Kidney epithelial cell (primary cell): Measurements from ENCODE around the gene TRIM22. TPM values are rescaled to one million over a fixed set of nuclear protein-coding genes. Genes with fewer than 3 reads are reported as not detected.

ENCODE experiments used
- DNase-seq: peaks from one replicate; pipeline ENCODE4 v3.0.0-alpha.2; 2010; ENCODE audit warnings: low read depth
- H3K27me3 ChIP-seq: 2 replicates; pipeline ENCODE4 v1.6.0; 2011; ENCODE audit warnings: low read length; ENCODE audit not compliant: control insufficient read depth, insufficient read depth
- H3K36me3 ChIP-seq: 2 replicates; pipeline ENCODE4 v1.5.1; 2011; ENCODE audit warnings: low read length; ENCODE audit not compliant: control insufficient read depth, insufficient read depth
- H3K4me3 ChIP-seq: 2 replicates; pipeline ENCODE4 v1.5.1; 2011; ENCODE audit warnings: low read depth, mild to moderate bottlenecking, control low read depth, low read length
- total RNA-seq: library from RNA; depleted of rRNA; stranded (reverse); fragments of >200 nt; gene quantifications from 2 replicates; pipeline ENCODE4 v1.2.3, GENCODE V29; 2015
- TF ChIP-seq, protein P1 (sequence below): IDR thresholded peaks from 2 replicates; pipeline ENCODE4 v1.5.1; 2011; ENCODE audit warnings: mild to moderate bottlenecking, moderate library complexity, low read length, control low read depth, inconsistent platforms; ENCODE audit not compliant: insufficient read depth, poor library complexity, severe bottlenecking

TRIM22 gene
- total RNA-seq, 1 donor from 2014 or later, result 23.4 TPM

DNA sequence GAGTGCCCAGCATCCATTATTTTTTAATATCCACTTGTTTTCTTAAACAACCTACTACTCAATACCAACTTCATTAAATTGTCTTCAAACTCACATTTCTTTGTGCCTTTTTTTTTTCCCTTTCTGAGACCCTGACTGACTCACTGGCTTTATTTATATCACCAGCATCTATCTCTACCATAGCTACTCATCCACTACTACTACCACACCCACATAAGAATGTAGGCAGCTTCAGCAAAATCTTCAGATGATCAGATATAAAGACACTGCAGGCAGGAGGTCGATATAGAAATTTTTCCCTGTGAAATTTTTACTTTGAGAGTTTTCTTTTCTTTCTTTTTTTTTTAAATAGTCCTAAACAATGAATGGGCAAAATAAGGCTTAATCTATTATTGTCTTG is 48.8 kb downstream of the TRIM22 start:
- Histone ChIP-seq H3K27me3 (no peaks in the 10 kb centered on the region), H3K36me3 (no peaks in the 10 kb centered on the region), H3K4me3 (no peak overlapping the region)
- DNase-seq, result no peak
- TF ChIP-seq, protein P1, sequence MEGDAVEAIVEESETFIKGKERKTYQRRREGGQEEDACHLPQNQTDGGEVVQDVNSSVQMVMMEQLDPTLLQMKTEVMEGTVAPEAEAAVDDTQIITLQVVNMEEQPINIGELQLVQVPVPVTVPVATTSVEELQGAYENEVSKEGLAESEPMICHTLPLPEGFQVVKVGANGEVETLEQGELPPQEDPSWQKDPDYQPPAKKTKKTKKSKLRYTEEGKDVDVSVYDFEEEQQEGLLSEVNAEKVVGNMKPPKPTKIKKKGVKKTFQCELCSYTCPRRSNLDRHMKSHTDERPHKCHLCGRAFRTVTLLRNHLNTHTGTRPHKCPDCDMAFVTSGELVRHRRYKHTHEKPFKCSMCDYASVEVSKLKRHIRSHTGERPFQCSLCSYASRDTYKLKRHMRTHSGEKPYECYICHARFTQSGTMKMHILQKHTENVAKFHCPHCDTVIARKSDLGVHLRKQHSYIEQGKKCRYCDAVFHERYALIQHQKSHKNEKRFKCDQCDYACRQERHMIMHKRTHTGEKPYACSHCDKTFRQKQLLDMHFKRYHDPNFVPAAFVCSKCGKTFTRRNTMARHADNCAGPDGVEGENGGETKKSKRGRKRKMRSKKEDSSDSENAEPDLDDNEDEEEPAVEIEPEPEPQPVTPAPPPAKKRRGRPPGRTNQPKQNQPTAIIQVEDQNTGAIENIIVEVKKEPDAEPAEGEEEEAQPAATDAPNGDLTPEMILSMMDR, result no peak

DNA sequence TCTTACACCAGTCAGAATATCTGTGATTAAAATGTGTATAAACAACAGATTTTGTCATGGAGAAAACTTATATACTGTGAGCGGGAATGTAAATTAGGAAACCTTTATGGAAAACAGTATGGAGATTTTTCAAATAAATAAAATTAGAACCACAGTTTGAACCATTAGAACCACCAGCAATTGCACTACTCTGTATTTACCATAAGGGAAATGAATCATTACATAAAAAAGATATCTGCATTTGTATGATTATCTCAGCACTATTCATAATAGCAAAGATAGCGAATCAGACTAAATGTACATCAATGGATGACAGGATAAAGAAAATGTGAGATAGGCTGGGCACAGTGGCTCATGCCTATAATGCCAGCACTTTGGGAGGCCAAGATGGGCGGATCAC is 57.0 kb downstream of the TRIM22 start:
- no peaks in the 10 kb centered on the region for H3K27me3 ChIP-seq
- no peak overlapping the region for H3K4me3 ChIP-seq
- DNase-seq, result no peak
- TF ChIP-seq, protein P1, result no peak
- H3K36me3 ChIP-seq, result no peaks in the 10 kb centered on the region

DNA sequence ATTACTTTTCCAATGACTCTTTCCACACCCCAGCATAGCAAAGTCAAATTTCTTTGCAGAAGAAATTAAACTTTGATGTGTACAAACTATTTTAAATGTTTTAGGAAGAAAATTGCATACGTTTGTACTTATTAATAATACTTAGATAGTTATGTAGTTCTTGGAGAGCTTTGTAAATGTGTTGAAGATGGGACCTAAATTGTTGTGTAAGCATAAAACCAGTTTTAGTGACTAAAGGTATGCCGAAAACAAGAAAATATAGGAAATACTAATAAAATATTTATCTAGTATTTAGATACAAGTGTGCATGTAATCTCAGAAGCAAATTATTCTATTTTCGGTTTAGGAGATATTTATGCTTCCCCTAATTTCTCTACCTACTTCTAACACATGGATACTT is 60.2 kb downstream of the TRIM22 start:
- DNase-seq, result no peak

DNA sequence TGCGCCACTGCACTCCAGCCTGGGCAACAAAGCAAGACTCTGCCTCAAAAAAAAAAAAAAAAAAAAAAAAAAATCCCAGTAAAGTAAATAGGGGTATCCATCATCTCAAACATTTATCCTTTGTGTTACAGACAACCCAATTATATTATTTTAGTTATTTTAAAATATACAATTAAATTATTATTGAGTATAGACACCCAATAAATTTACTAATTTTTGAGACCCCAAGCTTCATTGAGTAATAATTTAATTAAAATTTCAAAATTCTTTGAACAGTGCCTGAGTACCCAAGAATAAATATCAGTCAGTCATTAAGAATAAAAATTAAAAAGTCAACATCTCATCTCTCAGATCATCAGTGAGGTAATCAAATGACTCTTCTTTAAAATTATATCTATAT is 64.4 kb downstream of the TRIM22 start, which contains the start of gene OR52N4:
Gene OR52N4, plus strand, starts transcription at position 301 of the 400 bp plus-strand sequence. CDS start 498 bp downstream, outside the sequence.
- no peak within 1 kb of the TSS for H3K4me3 ChIP-seq
- no peaks in the 10 kb centered on the region for H3K36me3 ChIP-seq
- DNase-seq, result no peak
- TF ChIP-seq, protein P1, result no peak
- no peaks in the 10 kb centered on the region for H3K27me3 ChIP-seq

More for the DNA sequence above, 60.2 kb downstream of the TRIM22 start:
- TF ChIP-seq, protein P1, result no peak
- Histone ChIP-seq H3K27me3 (no peaks in the 10 kb centered on the region), H3K36me3 (no peaks in the 10 kb centered on the region), H3K4me3 (no peak overlapping the region)

Other genes starting within 250 kb of the TRIM22 start
- not detected in 2 replicates for gene OR51I1, start 248.3 kb upstream of the TRIM22 start, total RNA-seq
- not detected in 2 replicates for gene OR51I2, start 240.5 kb upstream of the TRIM22 start, total RNA-seq
- gene OR52D1, start 201.1 kb upstream of the TRIM22 start, total RNA-seq, result not detected in 2 replicates
- not detected in 2 replicates for gene UBQLN3, start 179.8 kb upstream of the TRIM22 start, total RNA-seq
- gene UBQLNL, start 173.1 kb upstream of the TRIM22 start, total RNA-seq, result 0.21 TPM in 1 of 2 replicates, not detected in the other
- 0.75 TPM in 1 of 2 replicates, not detected in the other for gene OR52H1, start 141.2 kb upstream of the TRIM22 start, total RNA-seq
- not detected in 2 replicates for gene OR52B6, start 108.9 kb upstream of the TRIM22 start, total RNA-seq
- 3.4 and 4.9 TPM in 2 replicates for gene TRIM6, start 93.2 kb upstream of the TRIM22 start, total RNA-seq
- 4.5 and 4.9 TPM in 2 replicates for gene TRIM34, start 64.8 kb upstream of the TRIM22 start, total RNA-seq
- gene TRIM5, start 4.7 kb upstream of the TRIM22 start, total RNA-seq, result 25.9 and 29.0 TPM in 2 replicates
- gene OR56B1, start 46.7 kb downstream of the TRIM22 start, total RNA-seq, result not detected in 2 replicates
- not detected in 2 replicates for gene OR52N4, start 64.5 kb downstream of the TRIM22 start, total RNA-seq
- gene OR52N5, start 93.6 kb downstream of the TRIM22 start, total RNA-seq, result not detected in 2 replicates
- not detected in 2 replicates for gene OR52N1, start 101.5 kb downstream of the TRIM22 start, total RNA-seq
- gene OR52N2, start 119.1 kb downstream of the TRIM22 start, total RNA-seq, result not detected in 2 replicates
- not detected in 2 replicates for gene OR52E6, start 152.1 kb downstream of the TRIM22 start, total RNA-seq
- not detected in 2 replicates for gene OR52E8, start 167.9 kb downstream of the TRIM22 start, total RNA-seq
- not detected in 2 replicates for gene OR52E4, start 190.8 kb downstream of the TRIM22 start, total RNA-seq
- gene OR52E5, start 203.4 kb downstream of the TRIM22 start, total RNA-seq, result not detected in 2 replicates